ENCODE results near the gene GPR180. TPM values are rescaled to one million over a fixed set of nuclear protein-coding genes. Genes with fewer than 3 reads are reported as not detected.
"Not testable (repeated sequence)": the region's sequence is repeated elsewhere in the genome, so short reads cannot be mapped to it uniquely, and the experiment has no call there.

GPR180 gene
- polyA plus RNA-seq, 3 donors from 2014 or later, result 0.75 to 3.3 (median 1.0) TPM

DNA sequence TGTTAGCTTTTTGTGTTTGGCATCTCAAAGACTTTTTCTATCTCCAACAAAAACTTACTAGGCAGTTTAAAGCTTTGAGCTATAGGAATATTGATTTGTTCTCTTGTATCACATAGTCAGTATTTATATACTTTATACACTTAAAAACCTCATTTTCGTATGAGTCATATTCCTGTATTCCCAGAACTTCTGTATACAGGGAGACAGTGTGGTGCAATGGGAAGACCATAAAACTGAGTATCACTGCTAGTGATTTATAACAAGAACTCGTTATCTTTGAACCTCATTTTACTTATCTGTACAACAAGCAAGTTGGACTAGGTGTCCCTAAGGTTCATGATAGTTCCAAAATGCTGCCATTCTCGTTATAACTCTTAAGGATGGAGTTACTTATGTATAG, 6.3 kb downstream of the GPR180 start:
- Mint-ChIP-seq H3K4me3 (no peak overlapping the region), H3K36me3 (peaks cover 3 to 13% (median 6%) of the 10 kb centered on the region in 3 donors), H3K27ac (no peak overlapping the region), H3K9me3 (no peaks in the 10 kb centered on the region), H3K27me3 (ENCODE audit: low read depth in 3 of 3) (no peaks in the 10 kb centered on the region), H3K4me1 (peaks cover 2 to 22% of the 10 kb centered on the region in 2 donors)
- DNase-seq, result no peak

DNA sequence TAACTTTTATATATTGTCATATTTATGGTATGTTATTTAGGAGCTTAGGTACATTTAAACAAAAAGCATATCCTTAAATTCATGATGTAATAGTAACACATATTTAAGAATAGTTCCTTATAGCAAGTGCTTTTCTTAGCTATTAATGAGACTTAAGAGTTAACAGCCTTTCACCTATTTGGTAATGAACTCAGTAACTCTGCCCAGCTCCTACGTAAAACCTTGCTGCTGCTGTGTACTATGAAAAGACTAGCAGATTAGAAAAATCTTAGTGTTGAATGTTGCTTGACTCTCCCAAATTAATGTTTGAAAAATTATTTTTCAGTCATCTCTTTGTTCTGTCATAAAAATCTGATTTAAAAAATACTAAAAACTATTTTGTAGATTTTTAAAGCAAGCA, 6.9 kb downstream of the GPR180 start:
- Mint-ChIP-seq H3K27ac (no peak overlapping the region), H3K36me3 (peaks cover 3 to 13% (median 6%) of the 10 kb centered on the region in 3 donors), H3K9me3 (no peaks in the 10 kb centered on the region)

DNA sequence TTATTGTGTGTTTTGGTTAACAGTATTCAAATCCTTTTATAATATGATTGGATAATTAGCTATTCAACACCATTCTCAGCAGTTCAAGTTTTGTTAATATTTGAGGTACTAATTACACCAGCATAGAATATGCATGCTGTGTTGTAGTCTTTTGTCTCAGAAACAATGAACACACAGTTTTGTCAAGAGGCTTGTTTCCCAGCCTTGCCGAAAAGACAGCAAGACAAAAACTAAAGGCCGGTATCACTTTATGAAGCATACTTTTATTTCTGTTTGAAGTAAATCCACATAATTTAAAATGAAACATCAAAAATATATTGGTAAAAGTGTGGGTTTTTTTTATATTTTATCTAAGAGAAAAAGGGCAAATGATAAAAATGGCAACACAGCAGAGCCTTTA, 7.5 kb downstream of the GPR180 start:
- Mint-ChIP-seq H3K27ac (no peak overlapping the region), H3K9me3 (no peaks in the 10 kb centered on the region), H3K27me3 (ENCODE audit: low read depth in 3 of 3) (no peaks in the 10 kb centered on the region), H3K4me1 (peaks cover 0 to 17% of the 10 kb centered on the region in 2 donors), H3K4me3 (no peak overlapping the region), H3K36me3 (peaks cover 3 to 13% (median 6%) of the 10 kb centered on the region in 3 donors)
- no peak for DNase-seq

More for the DNA sequence above, 6.9 kb downstream of the GPR180 start:
- H3K27me3 Mint-ChIP-seq (ENCODE audit: low read depth in 3 of 3), result no peaks in the 10 kb centered on the region
- H3K4me1 Mint-ChIP-seq, result peaks cover 0 to 17% of the 10 kb centered on the region in 2 donors
- DNase-seq, result no peak
- no peak overlapping the region for H3K4me3 Mint-ChIP-seq

DNA sequence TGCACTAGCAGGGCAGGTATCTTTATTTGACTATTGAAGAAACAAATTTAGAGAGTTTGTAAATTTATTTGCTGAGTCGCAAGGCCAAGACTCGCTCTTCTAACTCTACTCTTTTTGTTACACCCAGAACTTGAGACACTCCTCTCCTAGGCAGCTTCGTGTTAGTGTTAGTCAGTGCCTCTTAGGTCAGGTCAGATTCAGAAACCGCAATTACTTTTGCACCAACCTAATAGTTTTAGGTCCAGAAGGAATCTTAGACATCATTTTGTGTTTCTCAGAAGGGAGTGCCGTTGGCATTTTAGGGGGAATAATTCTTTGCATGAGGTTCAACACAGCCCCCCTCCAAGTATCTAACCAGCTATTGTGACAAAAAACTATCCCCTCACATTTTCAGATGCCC, 8.8 kb downstream of the GPR180 start:
- Mint-ChIP-seq H3K36me3 (peaks cover 6 to 18% (median 8%) of the 10 kb centered on the region in 3 donors), H3K27ac (no peak overlapping the region), H3K4me3 (no peak overlapping the region), H3K27me3 (ENCODE audit: low read depth in 3 of 3) (no peaks in the 10 kb centered on the region), H3K4me1 (peaks cover 0 to 10% of the 10 kb centered on the region in 2 donors), H3K9me3 (no peaks in the 10 kb centered on the region)
- no peak for DNase-seq

DNA sequence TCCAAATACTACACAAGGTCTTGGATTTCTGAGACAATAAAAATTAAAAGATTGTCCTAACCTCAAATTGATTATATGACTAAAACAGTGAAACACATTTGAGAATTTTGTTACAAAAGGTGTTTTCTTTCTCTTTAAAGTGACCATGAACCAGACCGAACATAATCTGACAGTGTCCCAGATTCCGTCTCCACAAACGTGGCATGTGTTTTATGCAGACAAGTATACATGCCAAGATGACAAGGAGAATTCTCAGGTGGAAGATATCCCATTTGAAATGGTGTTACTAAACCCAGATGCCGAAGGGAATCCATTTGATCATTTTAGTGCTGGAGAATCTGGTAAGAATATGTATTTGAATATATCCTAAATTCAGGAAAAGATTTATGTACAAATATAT, 10.4 kb downstream of the GPR180 start:
- H3K9me3 Mint-ChIP-seq, result no peaks in the 10 kb centered on the region

DNA sequence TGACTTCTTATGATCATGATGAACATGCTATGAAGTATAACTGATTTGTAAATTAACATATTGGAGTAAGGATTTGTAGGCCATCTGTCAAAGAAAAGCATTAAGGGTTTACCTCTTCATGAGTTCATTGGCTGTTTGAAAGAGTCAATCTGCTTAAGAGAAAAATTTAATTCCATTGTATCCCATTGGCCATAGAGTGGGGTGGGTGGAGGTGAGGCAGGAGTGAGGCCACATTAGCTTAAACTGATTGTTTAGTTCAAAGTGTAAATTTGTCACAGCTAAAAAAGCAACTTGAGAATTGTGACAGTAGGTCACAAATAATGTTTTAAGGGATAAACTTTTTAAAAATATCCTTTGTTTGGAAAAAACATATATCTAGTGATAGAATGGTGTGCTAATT, 11.4 kb downstream of the GPR180 start:
- no peak for DNase-seq
- no peaks in the 10 kb centered on the region for H3K27me3 Mint-ChIP-seq (ENCODE audit: low read depth in 3 of 3)
- no peak overlapping the region for H3K27ac Mint-ChIP-seq
- H3K4me3 Mint-ChIP-seq, result no peak overlapping the region
- no peaks in the 10 kb centered on the region for H3K9me3 Mint-ChIP-seq
- peaks cover 3 to 10% of the 10 kb centered on the region in 2 donors for H3K4me1 Mint-ChIP-seq
- peaks cover 0 to 9% (median 4%) of the 10 kb centered on the region in 3 donors for H3K36me3 Mint-ChIP-seq

More for the DNA sequence above, 10.4 kb downstream of the GPR180 start:
- DNase-seq, result no peak
- Mint-ChIP-seq H3K36me3 (peaks cover 0 to 12% (median 4%) of the 10 kb centered on the region in 3 donors), H3K27ac (no peak overlapping the region), H3K27me3 (ENCODE audit: low read depth in 3 of 3) (no peaks in the 10 kb centered on the region), H3K4me3 (no peak overlapping the region), H3K4me1 (peaks cover 3 to 16% of the 10 kb centered on the region in 2 donors)

DNA sequence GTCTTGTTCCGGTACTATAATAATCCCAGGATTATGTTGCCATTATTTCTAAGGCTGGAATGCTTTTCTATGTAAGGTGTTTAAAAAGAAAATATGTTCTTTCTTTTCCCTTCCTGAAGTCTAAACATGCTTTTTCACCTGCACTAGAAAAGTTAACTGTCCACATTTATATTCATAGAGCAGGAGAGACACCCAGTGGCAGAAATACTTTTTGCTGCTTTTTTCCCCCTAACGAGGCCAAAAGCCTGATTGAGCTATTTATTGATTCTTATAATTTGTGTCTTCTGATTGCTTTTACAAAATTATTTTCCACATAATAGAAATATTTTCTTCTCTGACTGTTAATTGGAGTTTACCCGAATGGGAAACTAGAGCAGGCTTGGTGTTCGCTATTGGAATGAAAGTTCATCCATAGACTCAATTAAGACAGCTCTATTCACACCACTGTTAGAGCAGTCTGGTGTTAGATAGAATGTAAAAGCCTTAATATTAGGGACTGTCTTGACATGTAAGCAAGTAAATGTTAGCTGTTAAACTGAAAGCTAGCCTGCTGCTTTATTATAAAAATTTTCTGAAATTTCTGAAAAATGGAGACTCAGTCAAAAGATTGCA, 15.8 kb downstream of the GPR180 start:
- H3K27ac Mint-ChIP-seq, result no peak overlapping the region

DNA sequence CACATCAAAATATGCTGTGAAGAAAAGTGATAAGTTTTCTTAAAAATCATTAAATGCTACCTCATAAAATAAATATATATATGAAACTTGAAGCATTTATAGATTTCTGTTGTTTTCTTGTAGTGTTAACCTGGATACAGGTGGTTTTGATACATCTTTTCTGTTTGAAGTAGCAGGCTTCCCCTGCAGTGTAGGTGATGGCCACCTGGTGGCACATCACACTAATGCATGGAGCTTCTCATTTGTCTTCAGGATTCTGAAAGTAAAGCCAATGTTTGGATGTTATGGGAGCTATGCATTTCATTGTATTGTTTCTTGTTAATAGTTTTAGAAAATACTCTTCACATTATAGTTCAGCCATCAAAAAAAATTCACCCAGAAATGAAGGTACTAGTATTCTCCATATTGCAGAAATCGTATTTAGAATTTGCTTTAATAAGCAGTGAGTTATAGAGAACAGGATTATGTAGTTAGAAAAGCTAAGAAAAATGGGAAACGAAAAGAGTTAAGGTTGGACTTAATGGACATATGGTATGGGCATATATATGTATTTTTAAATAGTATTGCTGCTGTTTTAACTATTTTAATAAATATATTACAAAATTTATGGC, 18.7 kb downstream of the GPR180 start:
- H3K4me1 Mint-ChIP-seq, result peaks cover 3 to 10% of the 10 kb centered on the region in 2 donors
- H3K36me3 Mint-ChIP-seq, result peaks cover 7 to 25% (median 8%) of the 10 kb centered on the region in 3 donors
- no peaks in the 10 kb centered on the region for H3K9me3 Mint-ChIP-seq
- H3K27me3 Mint-ChIP-seq (ENCODE audit: low read depth in 3 of 3), result no peaks in the 10 kb centered on the region
- H3K4me3 Mint-ChIP-seq, result no peak overlapping the region
- DNase-seq, result peak in 1 of 3 donors; percentile 7
- peak overlapping the region in 1 of 6 donors; percentile 23 for H3K27ac Mint-ChIP-seq

More for the DNA sequence above, 15.8 kb downstream of the GPR180 start:
- H3K4me3 Mint-ChIP-seq, result no peak overlapping the region
- H3K36me3 Mint-ChIP-seq, result peaks cover 4 to 16% (median 4%) of the 10 kb centered on the region in 3 donors
- H3K27me3 Mint-ChIP-seq (ENCODE audit: low read depth in 3 of 3), result no peaks in the 10 kb centered on the region
- peaks cover 3 to 10% of the 10 kb centered on the region in 2 donors for H3K4me1 Mint-ChIP-seq
- peak; percentile 28 to 41 (median 39) for DNase-seq
- H3K9me3 Mint-ChIP-seq, result no peaks in the 10 kb centered on the region

DNA sequence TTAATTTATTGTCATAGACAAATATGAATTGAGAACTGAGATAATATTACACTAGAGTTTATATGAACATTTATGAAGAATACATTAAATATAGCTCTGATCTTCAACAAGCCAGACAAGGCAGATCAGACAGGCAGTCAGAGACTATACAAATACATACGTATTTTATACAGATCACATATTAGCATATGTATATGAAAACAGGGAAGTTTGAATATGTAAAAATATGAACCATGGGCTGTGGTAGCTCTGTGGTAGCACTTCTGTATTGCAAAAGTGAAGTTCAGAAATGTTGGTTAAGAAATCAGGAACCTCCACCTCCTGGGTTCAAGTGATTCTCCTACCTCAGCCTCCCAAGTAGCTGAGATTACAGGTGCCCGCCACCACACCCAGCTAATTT, 20.7 kb downstream of the GPR180 start:
- Mint-ChIP-seq H3K9me3 (no peaks in the 10 kb centered on the region), H3K4me3 (no peak overlapping the region), H3K27me3 (ENCODE audit: low read depth in 3 of 3) (no peaks in the 10 kb centered on the region), H3K4me1 (no peaks in the 10 kb centered on the region), H3K27ac (no peak overlapping the region), H3K36me3 (peaks cover 7 to 27% (median 11%) of the 10 kb centered on the region in 3 donors)
- DNase-seq, result no peak

DNA sequence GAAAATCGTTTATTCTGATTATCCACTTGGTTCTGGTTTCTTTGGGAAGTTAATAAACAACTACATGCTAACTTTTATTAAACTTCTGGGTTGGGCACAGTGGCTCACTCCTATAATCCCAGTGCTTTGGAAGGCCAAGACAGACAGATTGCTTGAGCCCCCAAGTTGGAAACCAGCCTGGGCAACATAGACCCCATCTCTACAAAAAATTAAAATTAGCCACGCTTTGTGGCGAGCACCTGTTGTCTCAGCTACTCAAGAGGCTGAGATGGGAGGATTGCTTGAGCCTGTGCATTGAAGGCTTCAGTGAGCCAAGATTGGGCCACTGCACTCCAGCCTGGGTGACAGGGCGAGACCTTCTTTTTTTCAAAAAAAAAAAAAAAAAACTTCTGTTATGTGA, 21.7 kb downstream of the GPR180 start:
- Mint-ChIP-seq H3K4me1 (no peaks in the 10 kb centered on the region), H3K9me3 (no peaks in the 10 kb centered on the region), H3K4me3 (no peak overlapping the region), H3K27me3 (ENCODE audit: low read depth in 3 of 3) (no peaks in the 10 kb centered on the region), H3K36me3 (peaks cover 7 to 27% (median 17%) of the 10 kb centered on the region in 3 donors), H3K27ac (no peak overlapping the region)
- no peak for DNase-seq

DNA sequence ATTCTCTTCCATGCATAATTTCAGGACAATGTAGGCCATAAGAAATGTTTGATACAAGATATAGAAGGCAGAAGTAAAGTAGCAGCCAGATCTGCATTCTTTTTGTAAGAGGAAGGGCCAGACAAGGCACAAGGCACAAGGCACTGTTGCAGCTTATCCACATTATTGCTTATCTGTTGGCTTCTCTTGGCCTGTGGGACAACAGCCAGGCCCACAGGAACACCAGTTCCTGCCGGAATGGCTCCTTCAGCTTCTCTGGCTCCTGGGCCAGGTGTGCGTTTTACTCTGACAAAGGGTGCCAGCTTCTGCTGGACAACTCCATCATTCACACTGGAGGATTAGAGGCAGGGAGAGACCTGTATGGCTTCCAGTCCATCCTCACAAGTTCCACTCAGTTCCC, 29.2 kb downstream of the GPR180 start:
- no peak for DNase-seq
- Mint-ChIP-seq H3K27me3 (ENCODE audit: low read depth in 3 of 3) (no peaks in the 10 kb centered on the region), H3K9me3 (no peaks in the 10 kb centered on the region), H3K4me1 (no peaks in the 10 kb centered on the region), H3K36me3 (peaks cover 0 to 30% (median 22%) of the 10 kb centered on the region in 3 donors), H3K4me3 (no peak overlapping the region), H3K27ac (no peak overlapping the region)

DNA sequence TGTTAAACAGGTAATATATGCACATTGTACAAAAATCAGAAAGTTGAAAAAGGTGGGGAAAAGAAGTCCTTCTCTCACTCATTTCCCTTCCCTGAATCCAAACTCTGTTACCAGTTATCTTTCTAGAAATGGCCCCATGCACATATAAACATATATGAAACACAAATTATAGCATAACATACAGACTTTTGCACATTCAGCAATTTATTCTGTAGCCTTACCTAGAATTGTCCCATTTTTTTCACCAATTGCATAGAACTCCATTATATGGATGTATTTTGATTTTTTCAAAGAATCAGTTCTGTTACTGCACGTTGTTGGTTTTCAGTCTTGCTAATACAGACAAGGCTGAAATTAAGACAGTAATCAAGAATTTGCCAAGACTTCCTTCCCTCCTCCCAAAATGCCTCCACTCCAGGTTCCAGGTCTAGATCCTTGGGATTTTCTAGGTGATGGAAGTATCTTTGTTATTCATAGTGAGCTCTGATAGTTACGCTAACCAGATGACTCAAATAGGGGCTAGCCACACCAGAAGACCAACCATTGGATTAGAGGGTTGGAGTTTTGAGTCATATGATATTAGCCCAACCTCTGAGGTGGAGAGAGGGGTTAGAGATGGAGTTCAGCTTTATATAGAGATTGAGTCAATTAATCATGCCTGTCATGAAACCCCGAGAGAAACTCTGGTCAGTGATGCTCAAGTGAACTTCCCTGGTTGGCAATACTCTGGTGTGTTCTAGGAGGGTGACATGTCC, 30.7 kb downstream of the GPR180 start:
- no peak for DNase-seq
- H3K9me3 Mint-ChIP-seq, result peaks cover 0 to 1% (median 0%) of the 10 kb centered on the region in 6 donors
- H3K4me3 Mint-ChIP-seq, result no peak overlapping the region
- H3K4me1 Mint-ChIP-seq, result no peaks in the 10 kb centered on the region
- no peaks in the 10 kb centered on the region for H3K27me3 Mint-ChIP-seq (ENCODE audit: low read depth in 3 of 3)
- peaks cover 0 to 26% (median 22%) of the 10 kb centered on the region in 3 donors for H3K36me3 Mint-ChIP-seq
- no peak overlapping the region for H3K27ac Mint-ChIP-seq

DNA sequence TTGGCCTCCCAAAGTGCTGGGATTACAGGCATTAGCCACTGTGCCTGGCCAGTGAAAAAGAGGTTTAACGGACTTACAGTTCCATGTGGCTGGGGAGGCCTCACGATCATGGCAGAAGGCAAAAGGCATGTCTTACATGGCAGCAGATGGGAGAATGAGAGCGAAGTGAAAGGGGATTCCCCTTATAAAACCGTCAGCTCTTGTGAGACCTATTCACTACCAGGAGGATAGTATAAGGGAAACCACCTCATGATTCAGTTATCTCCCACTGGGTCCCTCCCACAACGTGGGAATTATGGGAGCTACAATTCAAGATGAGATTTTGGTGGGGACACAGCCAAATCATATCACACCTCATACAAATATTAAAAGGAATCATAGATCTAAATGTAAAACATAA, 34.4 kb downstream of the GPR180 start:
- H3K36me3 Mint-ChIP-seq, result peaks cover 0 to 13% (median 12%) of the 10 kb centered on the region in 3 donors
- not testable (repeated sequence) for H3K9me3 Mint-ChIP-seq; H3K27me3 Mint-ChIP-seq (ENCODE audit: low read depth in 3 of 3); H3K4me3 Mint-ChIP-seq; H3K27ac Mint-ChIP-seq; DNase-seq; H3K4me1 Mint-ChIP-seq

DNA sequence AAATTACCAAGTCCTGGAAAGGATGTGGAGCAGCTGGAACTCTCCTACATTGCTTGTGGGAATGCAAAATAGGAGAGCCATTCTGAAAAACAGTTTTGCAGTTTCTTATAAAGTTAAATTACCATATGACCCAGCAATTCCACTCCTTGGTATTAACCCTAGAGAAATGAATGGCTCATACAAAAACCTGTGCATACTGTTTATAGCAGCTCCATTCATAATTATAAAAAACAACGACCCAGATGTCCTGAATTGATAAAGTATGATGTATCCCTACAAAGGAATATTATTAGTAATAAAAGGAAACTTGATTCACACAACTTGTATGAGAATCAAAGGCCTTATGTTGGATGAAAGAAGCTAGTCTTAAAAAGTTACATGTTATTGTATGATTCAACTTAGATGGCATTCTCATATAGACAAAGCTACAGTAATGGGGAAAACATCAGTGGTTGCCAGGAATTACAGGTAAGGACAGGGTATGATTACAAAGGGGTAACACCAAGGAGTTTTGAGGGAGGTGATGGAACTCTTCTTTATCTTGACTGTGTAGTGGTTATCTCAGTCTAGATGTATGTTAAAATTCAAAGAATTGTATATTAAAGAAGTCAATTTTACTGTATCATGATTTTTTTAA, 35.4 kb downstream of the GPR180 start:
- peaks cover 0 to under 1% (median 0%) of the 10 kb centered on the region in 3 donors for H3K27me3 Mint-ChIP-seq (ENCODE audit: low read depth in 3 of 3)

More for the DNA sequence above, 35.4 kb downstream of the GPR180 start:
- DNase-seq, result no peak
- Mint-ChIP-seq H3K9me3 (peaks cover 0 to 4% (median 0%) of the 10 kb centered on the region in 6 donors), H3K36me3 (peaks cover 0 to 11% (median 8%) of the 10 kb centered on the region in 3 donors), H3K27ac (no peak overlapping the region), H3K4me3 (no peak overlapping the region), H3K4me1 (no peaks in the 10 kb centered on the region)

Data from immature natural killer cell (primary cell).